Mucosa of descending colon (tissue), 3 donors: Measurements from ENCODE around the gene FOSL1. TPM values are rescaled to one million over a fixed set of nuclear protein-coding genes. Genes with fewer than 3 reads are reported as not detected.

Experiments
- ATAC-seq: fragments of 200-7000 bp; cut with Tn5 transposase; one replicate; pipeline ENCODE4 v1.9.1; 2020; ENCODE audit warnings: mild to moderate bottlenecking, moderate library complexity
- DNase-seq, 3 donors: peaks; one replicate each; pipeline ENCODE4 v3.0.0-alpha.2; 2020
- H3K36me3 ChIP-seq: fragments of 200-600 bp; one replicate; pipeline ENCODE4 v1.8.0; 2021; ENCODE audit warnings: low read depth, mild to moderate bottlenecking
- H3K4me1 ChIP-seq: fragments of 200-600 bp; one replicate; pipeline ENCODE4 v1.8.0; 2021; ENCODE audit warnings: low read depth, mild to moderate bottlenecking
- H3K4me3 ChIP-seq: fragments of 200-600 bp; one replicate; pipeline ENCODE4 v1.8.0; 2021; ENCODE audit warnings: mild to moderate bottlenecking
- H3K9me3 ChIP-seq: fragments of 200-600 bp; one replicate; pipeline ENCODE4 v1.8.0; 2021; ENCODE audit warnings: mild to moderate bottlenecking
- intact Hi-C, 2 donors: fragments of 100-400 bp; cut with DNase I in 1 of 2; cut with micrococcal nuclease in 1 of 2; formaldehyde crosslinking; loops; one replicate each; pipeline versions ENCODE4 v1.11.0 to v1.11.1; 2022; cut with DNase I, micrococcal nuclease
- total RNA-seq, 3 donors: library from RNA; stranded (reverse); fragmentation: NEBNext Ultra II Directional in 2 of 3; extraction: Animal tissue kit (Norgen Biotek cat#: 25700) in 2 of 3; gene quantifications; one replicate each; pipeline versions ENCODE4 v1.2.1 to v1.2.4, GENCODE V29; 2021 to 2023
- TF ChIP-seq, protein P1 (sequence below): fragments of 200-600 bp; IDR thresholded peaks from one replicate; pipeline ENCODE4 v1.8.0; 2022; ENCODE audit warnings: antibody characterized with exemption, mild to moderate bottlenecking
- donor health status: DM: no; HTN: no; CAD: no; lungs with moderate emphysema.
- donor health status: DM: no; HTN: no; CAD: no.
- donor health status: DM: no; HTN: yes; CAD: no.

The FOSL1 gene
- total RNA-seq, 3 donors from 2014 or later = 1.2 to 1.6 (median 1.2) TPM

GRCh38 chr11:65860278-65861164 is 39.7 kb downstream of the FOSL1 start, which contains the start of gene MUS81:
Gene MUS81, plus strand, starts transcription at chr11:65860433. Its CDS starts 321 bp downstream, at chr11:65860754.
- Histone ChIP-seq H3K36me3 (peaks cover 8% of the 10 kb centered on the region), H3K9me3 (no peaks in the 10 kb centered on the region), H3K4me3 (peak within 1 kb of the TSS; percentile 57), H3K4me1 (peaks cover 26% of the 10 kb centered on the region)
- DNase-seq (peak; percentile 98 to 100 (median 99)), ATAC-seq (peak; percentile 71)
- TF ChIP-seq, protein P1, sequence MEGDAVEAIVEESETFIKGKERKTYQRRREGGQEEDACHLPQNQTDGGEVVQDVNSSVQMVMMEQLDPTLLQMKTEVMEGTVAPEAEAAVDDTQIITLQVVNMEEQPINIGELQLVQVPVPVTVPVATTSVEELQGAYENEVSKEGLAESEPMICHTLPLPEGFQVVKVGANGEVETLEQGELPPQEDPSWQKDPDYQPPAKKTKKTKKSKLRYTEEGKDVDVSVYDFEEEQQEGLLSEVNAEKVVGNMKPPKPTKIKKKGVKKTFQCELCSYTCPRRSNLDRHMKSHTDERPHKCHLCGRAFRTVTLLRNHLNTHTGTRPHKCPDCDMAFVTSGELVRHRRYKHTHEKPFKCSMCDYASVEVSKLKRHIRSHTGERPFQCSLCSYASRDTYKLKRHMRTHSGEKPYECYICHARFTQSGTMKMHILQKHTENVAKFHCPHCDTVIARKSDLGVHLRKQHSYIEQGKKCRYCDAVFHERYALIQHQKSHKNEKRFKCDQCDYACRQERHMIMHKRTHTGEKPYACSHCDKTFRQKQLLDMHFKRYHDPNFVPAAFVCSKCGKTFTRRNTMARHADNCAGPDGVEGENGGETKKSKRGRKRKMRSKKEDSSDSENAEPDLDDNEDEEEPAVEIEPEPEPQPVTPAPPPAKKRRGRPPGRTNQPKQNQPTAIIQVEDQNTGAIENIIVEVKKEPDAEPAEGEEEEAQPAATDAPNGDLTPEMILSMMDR = peak; percentile 69
- intact Hi-C loops = no loop called here

DNA sequence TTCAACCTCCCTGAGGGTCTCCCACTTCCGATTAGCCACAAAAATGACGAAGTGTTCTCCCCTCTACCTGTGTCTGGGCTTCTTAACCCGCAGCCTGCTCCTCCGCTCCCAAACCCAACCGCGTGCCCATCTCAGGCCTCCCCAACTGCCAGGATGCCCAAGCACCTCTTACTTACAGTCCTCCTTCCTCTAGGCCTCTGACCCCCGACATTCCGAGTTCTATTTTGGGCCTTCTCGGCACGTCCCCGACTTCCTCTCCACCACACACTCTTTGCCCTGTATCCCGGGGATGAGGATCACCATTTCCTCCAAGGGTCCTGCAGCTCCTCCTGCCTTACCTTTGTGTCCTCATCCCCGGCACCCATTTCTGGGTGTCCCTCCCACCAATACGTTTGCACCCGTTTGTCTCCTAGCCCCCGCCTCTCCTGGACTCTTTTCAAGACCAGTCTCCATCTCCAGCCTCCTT is 40.3 kb downstream of the FOSL1 start:
- Histone ChIP-seq H3K4me1 (peaks cover 32% of the 10 kb centered on the region), H3K4me3 (peak overlapping the region; percentile 57), H3K9me3 (no peaks in the 10 kb centered on the region), H3K36me3 (peaks cover 8% of the 10 kb centered on the region)
- DNase-seq (peak in 1 of 3 donors; percentile 79), ATAC-seq (no peak)
- TF ChIP-seq, protein P1 = no peak
- intact Hi-C loops = no loop called here

DNA sequence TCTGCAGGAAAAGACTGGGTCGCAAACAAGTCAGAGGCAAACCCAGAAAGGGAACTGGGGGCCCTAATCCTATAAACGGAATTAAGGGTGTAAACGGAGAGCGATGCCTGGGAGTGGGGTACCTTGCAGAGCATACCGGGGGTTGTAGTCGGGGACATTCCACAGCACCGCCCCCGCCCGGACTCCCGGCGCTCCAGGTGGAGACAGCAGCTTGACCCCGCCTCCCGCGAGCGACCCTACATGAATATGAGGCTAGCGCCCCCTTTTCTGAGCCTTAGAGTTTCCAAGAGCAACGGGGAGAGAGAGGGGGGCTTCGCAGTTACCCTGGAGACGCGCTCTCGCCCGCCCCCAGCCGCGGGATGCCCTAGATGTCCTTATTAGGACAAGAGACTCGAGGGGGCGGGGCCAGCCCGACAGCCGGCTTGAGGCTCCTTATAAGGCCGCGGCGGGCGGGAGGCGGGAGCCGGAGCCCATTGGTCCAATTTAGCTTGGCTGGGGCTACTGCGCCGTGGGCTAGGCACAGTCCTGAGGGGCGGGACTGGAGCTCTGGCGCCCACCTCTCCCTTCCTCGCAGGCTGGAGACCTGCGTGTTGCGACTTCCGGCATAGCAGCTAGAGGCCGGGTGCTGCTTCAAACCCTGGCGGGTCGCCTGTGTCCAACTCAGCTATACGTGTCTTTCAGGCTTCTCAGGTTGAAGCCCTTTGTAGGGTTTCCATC is 40.9 kb downstream of the FOSL1 start:
- peak; percentile 63 for ATAC-seq
- peak; percentile 98 to 100 (median 100) for DNase-seq
- intact Hi-C loops = no loop called here
- H3K36me3 ChIP-seq = peaks cover 8% of the 10 kb centered on the region
- peaks cover 32% of the 10 kb centered on the region for H3K4me1 ChIP-seq
- TF ChIP-seq, protein P1 = no peak
- H3K4me3 ChIP-seq = peak overlapping the region; percentile 20
- no peaks in the 10 kb centered on the region for H3K9me3 ChIP-seq

- peaks cover 34% of the 10 kb centered on the region for H3K4me1 ChIP-seq
- peaks cover 8% of the 10 kb centered on the region for H3K36me3 ChIP-seq
- intact Hi-C loops = no loop called here
- DNase-seq (no peak), ATAC-seq (no peak)
- H3K9me3 ChIP-seq = no peaks in the 10 kb centered on the region
- H3K4me3 ChIP-seq = peak overlapping the region; percentile 20
- TF ChIP-seq, protein P1 = no peak
These were observed 41.5 kb downstream of the FOSL1 start for GRCh38 chr11:65858681-65859087.

DNA sequence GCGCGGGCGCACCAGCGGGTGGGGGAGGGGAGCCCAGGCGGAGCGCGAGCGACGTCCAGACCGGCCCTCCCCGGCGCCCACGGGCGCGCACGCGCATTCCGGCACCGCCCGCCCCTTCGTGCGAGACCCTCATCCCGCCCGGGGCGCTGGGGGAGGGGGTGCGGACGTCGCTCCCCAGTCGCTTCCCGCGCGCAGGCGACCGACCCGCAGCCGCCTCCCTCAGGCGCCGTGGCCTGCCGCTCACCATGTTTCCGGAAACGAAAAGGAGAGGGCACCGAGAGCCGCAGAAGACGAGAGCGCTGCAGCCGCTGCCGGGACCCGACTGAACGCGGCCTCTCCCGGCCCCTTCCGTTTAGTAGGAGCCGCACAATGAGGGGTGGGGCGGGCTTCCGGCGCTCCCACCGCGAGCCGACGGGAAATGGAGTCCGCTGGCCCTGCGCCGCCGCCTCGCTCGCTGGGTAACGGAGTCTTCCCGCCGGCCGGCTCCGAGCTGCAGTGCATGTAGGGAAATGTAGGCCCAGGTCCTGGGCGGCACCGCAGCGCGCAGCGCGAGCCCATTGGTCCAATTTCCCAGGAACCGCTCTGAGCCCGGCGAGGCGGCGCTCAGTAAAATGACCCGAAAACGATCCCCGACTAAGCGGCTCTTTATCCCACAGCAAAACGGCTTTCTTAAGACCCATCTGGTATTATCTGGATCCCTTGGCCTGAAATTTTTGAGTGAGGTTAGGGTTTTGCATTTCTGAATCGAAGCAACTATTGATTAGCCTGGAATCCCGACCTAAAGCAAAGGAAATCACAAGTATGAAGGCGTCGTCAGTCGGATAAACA is 42.1 kb downstream of the FOSL1 start, which contains the start of gene CFL1:
Gene CFL1 (minus strand): TSS at position 328 of the 828 bp plus-strand sequence. CDS start 81 bp downstream, at position 247.
- Histone ChIP-seq H3K36me3 (peaks cover 4% of the 10 kb centered on the region), H3K4me3 (peak within 1 kb of the TSS; percentile 99), H3K4me1 (peaks cover 40% of the 10 kb centered on the region), H3K9me3 (no peaks in the 10 kb centered on the region)
- intact Hi-C loops = no loop called here
- TF ChIP-seq, protein P1 = no peak
- DNase-seq (peak; percentile 97 to 99 (median 98)), ATAC-seq (peak; percentile 60)
